DMS 273 treated with DMSO at 0.1 percent for 48 hours (cell line): ENCODE results near the gene COPS2.

Experiments
- DNase-seq: peaks from one replicate; lab custom pipeline; 2025; lab: John Stamatoyannopoulos, UW

COPS2 gene

DNA sequence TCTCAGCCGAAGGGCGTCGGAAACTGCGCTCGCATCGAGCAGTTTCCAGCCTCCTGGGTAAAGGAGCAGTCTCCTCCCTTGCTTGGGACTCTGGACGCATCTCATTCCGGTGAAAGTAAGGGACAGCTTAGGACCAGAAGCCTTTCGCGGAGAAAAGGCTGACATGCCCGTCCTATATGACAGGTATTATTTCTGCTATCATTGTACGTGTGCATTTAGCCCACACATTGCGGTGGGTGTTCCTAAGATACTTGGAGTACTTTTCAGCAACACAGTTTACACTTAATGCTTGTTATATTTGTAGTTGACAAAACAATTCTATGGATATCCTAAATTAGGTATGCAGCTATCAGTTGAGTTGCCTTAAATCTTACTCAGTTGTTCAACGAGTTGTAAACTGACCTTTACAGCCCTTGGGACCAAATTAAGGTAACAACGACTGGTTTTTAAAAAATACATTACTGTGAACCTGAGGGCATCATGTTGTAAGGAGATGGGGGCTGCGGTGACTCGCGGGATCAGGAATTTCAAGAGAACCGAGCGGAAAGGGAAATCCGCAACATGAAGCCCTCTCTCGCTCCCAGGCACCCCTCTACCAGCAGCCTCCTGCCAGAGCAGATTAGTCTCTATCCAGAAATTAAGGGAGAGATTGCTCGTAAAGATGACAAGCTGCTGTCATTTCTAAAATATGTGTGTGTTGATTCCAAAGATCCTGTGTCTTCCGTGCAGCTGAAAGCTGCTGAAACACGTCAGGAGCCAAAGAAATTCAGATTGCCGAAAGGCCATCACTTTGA, 632 bp upstream of the COPS2 start:
- DNase-seq, result no peak

DNA sequence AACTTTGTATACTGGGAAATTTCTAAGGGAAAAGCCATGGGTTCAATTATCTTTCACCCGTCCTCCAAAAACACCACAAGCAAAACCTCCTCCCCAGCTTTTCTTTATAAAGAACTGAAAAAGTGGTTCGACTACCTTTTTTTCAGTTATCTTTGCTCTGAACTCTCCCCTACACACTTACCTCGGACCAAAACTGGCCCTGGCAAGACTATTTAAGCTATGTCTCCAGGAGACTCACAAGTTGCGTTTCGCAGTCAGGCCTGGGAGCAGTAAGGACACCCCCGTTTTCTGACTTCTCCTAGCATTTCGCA, 645 bp downstream of the COPS2 start:
- DNase-seq, result no peak

DNA sequence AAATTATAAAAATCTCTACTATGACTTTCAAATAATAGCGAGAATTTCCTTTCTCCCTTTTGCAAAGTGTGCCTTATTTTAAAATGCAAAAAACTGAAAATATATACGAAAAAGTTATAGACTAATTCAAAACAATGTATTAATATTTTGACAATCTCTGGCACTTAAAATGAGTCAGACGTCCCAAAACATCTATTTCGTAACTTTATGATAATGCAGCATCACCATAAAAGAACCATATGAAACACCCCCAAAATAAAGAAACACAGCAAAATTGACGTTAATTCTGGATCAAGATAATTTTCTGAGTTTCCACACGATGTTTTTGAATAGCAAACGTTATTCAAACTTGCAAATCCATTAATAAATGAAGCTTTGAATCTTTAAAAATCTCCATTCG, 1.0 kb downstream of the COPS2 start:
- DNase-seq, result no peak

DNA sequence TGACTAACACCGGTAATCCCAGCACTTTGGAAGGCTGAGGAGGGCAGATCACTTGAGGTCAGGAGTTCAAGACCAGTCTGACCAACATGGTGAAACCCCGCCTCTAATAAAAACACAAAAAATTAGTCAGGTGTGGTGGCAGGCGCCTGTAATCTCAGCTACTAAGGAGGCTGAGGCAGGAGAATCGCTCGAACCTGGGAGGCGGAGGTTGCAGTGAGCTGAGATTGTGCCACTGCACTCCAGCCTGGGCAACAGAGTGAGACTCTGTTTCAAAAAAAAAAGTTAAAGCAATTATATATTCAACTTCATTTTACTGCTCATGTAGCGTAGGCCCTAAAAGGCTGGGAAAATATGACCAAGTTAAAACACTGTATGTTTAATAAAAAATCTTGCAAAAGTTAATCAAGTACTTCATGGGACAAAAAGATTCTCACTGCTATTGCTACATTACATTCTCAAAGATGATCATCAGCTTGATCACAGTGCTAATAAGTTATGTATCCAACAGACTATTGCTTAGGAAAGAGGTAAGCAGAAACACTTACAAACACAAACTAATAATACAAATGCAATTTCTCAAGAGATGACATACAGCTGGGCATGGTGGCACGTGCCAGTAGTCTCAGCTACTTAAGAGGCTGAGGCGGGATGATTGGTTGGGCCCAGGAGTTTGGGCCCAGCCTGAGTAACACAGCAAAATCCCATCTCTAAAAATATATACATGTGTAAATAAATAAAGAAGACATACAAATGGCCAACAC, 2.7 kb downstream of the COPS2 start:
- no peak for DNase-seq

DNA sequence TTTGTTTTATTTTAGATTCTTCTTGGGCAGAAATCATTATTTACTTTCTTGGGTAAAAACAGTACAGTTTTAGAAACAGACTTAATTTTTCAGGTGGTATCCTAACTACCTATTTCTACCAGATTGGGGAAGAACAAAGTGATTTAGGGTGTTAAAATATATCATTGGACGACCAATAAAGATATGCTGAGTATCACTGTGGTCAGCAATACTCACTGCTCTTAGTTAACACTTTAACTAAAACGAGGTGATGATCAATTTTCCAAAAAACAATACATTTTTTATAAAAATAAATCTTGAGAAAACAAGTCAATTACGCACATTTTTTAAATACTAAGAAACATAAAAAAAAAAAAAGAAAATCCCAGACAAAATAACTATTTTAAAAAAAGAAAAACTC, 3.6 kb downstream of the COPS2 start:
- DNase-seq, result no peak

DNA sequence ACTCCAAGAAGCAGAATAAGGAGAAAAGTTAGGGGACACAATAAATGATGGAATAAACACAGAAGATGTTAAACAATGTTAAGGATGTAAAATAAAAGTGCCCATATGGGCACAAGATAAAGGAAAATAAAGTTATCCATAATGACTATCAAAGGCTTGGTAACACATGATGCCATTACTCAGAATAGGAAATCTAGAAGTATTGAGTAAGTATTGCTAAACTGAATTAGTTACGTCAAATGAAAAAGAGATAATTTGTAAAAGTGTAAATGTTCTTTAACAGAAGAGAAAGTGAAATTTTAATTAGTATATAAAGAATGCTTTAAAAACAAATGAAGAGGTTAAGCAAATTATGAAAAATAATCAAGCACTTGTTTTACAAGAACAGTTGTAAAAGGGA, 6.7 kb downstream of the COPS2 start:
- no peak for DNase-seq

DNA sequence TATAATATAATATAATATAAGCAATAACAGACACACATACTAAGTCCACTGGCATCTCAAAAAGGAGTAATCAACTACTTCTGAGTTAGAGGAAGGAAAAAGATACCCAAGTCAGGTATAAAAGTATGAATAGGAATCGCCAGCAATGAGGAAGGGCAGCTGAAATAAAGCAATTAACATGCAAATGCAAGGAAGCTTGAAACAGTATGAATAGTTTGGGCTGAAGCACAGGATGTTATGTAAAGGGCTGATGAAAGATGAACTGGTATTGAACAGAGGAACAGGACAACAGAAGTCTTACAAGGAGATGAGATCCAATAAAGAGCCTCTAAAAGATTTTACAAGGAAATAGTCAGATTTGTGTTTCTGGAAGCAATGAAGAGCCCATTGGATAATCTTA, 7.1 kb downstream of the COPS2 start:
- no peak for DNase-seq

DNA sequence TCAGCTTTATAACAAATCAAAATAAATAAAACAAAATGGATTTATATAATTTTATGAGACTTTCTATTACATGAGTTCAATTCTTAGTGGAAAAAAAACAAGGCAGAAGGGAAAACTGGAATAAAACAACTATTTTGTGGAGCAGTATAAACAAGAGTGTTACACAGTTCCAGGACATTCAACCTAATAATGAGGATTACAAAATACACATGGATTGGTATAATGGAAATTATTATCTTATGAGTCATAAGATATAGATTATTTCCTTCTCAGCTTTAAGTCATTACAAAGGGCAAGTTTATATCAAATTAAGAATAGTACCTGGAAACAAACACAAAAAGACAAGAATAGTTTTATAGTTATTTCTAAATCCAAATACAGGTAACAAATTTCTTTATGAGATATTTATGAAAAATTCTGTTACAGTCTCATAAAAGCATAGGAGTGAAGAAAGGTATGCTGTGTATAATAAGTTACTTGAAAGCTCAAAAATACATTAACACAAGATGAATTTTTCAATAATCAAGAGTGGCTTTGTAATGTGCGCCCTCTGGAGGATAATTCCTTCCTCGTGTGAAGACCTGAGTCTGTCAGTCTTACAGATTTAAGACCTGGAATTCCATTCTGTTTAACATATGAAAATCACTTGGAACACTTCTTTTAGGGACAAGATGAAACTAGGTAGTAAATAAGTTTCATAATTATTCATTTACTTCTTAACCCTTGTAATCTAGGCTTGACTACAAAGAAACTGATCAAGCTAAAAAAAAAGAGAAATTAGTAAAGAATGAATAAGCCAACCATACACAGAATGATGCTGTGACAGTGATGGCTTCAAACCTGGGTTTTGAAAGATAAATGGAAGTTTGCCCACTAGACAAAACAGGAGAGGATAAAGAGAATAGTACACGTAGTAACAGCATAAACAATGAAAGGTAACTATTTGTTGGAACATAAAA, 9.5 kb downstream of the COPS2 start:
- DNase-seq, result no peak

DNA sequence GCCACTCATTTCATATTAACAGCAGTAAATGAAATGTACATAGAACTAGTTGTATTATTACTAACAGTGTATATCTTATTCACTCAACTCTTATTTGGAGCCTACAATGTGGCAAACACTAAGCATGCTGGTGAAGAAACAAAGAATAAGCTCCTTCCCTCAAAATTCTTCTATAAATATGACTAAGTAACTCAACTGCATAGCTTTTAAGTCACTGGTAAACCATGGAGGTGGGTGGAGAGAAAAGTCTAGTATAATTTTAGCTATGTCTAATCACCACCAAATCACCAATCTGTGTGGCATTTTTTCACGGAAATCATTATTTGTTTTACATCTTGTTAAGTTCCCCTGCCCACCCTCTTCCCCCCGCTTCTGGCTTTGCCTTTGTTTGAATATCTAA, 17.5 kb downstream of the COPS2 start:
- no peak for DNase-seq

DNA sequence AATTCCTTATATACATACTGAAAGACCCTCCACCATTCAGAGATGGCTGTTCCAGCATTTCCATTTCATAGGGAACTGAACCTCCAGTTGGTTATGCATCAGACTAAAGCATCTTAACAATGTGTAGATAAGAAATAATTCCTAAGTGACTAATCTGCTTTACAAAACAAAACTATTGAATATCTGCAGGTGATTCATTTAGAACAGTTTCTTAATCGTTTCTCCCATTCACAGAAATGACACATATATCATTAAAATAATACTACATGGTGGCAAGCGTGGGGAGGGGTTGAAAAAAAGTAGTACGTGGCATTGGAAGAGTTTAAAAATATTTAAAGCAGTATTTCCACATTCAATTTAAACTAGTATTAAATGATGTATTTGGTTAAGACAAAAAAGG, 19.5 kb downstream of the COPS2 start:
- DNase-seq, result no peak

DNA sequence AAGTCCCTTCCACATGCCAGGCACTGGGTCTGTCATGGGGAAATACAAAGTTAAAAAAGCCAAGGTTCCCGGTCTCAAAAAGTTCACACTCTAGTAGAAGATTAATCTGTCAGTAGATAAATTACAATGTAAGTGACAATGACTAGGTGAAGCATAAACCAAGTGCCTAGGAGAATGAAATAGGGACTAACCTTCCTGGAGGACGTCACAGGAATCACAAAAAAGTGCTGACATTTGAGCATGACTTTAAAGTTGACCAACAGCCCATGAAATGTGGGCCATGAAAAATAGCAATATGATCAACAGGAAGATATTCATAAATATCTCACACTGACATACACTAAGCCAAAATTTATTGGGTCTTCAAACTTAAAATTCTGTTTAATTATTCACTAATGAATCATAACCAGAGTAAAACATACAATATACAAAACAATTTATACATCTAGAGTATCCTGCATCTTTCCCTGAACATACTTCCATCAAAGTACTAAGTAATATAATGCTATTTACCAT, 20.0 kb downstream of the COPS2 start:
- DNase-seq, result no peak

DNA sequence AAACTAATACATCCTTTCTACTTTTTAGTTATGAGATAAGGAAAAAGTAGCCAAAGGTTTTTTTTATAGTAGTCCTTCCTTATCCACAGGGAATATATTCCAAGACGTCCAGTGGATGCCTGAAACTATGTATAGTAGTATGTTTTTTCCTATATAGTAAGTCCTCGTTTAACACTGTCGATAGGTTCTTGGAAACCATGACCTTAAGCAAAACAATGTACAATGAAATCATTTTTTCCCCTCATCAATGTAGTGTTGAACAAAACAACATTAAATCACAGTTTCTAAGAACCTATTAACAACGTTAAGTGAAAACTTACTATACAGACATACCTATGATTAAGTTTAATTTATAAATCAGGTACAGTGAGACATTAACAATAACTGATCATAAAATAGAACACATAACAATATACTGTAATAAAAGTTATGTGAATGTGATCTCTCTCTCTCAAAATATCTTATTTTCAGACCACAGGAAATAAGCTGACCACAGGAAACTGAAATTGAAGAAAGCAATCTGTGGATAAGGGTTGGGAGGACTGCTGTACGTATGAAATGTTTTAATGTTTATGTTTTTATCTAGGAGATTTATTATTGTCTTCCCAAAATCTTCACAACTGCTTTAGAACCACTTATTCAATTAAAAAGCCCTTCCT, 20.6 kb downstream of the COPS2 start:
- no peak for DNase-seq

DNA sequence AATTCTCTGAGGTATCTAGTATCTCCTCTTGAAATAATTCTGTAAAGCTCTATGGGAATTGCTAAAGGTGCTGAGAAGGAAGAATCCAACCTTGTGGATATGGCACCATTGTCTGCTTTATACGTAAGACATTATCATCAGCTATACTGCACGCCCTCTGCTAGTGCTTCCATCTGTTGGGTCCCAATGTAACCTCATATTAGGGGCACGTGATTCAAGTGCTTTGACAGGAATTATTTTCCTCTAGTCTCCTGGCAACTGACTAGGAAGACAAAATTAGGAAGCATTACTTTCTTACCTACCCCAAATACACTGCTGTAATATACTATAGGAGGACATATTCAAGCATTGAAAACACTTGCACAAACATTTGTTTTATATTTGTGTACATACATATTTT, 24.0 kb downstream of the COPS2 start:
- DNase-seq, result no peak

DNA sequence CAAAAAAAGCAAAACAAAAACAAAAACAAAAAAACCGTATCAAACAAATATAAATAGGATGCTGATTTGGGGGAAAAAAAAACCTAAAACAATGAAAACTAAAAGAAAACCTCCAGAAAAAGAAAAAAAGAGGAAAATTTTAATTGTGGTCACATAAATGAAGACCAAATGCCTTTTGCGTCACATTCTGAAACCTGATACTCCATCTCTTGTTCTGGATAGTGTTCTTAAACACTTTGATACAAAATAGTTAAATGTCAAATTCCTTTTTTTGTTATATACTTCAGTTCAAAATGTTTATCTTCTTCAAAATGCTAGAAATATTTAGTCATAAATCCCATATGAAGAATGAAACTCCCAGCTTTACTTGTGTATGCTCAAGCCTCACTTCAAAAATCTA, 31.0 kb downstream of the COPS2 start:
- no peak for DNase-seq

DNA sequence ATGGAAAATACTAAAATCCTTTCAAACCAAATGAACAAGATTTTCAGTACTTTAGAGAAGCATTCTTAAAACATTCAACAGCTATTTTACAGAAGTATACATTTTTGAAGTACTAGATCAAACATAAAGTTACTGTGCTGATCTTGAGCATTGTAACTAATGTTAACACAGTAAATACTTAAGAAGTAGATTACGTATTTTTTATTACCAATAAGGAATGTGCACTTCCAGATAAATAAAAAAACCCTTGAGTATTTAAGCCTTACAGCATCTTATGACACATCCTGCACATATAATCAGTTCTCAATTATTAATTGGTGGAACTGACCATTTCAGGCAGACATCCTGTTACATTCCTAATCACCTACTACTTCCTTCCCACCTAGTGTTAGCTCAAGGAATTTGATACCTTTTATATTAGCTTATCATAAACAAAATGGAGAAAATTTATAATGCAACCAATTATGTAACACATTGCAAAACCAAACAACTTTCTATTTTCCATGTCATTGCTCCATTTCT, 32.8 kb downstream of the COPS2 start:
- no peak for DNase-seq

DNA sequence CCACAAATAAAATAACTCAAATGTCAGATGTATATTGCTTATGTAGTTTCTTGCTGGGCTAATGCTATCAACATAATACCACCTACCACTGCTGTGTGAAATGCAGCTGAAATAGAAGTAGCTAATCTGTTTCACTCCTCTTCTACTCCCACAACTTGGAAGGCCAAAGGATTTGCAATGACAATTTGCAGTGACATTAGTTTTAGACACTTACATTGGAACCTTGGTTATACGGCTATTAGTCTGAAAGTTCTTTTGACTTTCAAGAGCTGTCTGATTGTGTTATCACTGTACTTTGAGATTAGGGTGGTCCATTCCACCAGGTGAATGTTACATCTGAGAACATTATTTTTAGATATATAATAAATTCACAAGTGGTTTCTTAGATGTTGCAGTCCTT, 33.5 kb downstream of the COPS2 start:
- DNase-seq, result no peak

DNA sequence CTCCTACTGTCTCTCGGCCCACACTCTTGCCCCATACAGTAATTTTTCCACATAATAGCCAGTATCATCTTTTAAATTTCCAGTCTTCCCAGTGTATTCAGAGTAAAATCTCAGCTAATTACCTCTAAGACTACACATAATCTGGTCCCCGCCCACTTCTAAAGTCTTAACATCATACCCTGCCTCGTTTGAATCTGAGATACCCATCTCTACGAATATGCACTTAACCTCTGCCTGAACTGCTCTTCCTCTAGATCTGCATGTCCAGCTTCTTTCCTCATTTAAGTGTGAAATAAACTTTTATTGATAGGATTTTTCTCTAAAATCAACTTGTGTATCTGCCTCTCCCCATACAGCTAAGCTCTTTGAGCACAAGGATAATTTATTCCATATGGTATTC, 34.6 kb downstream of the COPS2 start:
- DNase-seq, result no peak

DNA sequence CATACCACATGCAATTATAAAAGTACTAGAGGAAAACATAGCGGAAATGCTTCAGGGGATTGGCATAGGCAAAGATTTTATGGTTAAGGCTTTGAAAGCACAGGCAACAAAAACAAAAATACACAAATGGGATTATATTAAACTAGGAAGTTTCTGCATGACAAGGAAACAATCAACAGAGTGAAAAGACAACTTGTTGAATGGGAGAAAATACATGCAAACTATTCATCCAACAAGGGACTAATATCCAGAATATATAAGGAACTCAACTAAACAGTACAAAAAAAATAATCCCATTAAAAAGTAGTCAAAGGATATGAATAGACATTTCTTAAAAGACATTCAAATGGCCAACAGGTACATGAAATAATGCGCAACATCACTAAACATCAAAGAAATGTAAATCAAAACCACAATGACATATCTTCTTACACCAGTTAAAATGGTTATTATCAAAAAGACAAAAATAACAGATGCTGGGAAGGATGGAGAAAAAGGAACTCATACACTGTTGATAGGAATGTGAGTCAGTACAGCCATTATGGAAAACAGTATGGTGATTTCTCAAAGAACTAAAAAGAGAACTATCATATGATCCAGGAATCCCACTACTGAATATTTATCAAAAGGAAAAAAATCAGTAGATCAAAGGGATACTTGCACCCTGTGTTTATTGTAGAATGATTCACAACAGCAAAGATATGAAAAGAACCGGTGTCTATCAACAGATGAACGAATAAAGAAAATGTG, 39.1 kb downstream of the COPS2 start:
- no peak for DNase-seq

DNA sequence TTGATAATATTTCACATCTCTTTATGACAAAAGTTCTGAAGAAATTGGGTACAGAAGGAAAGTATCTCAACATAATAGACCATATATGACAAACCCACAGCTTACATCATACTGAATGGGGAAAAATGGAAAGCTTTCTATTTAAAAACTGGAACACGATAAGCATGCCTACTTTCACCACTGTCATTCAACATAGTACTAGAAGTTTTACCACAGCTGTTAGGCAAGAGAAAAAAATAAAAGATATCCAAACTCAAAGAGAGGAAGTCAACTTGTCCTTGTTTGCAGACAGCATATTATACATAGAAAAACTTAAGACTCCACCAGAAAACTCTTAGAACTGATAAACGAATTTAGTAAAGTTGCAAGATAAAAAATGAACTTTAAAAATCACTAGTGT, 40.3 kb downstream of the COPS2 start:
- no peak for DNase-seq

DNA sequence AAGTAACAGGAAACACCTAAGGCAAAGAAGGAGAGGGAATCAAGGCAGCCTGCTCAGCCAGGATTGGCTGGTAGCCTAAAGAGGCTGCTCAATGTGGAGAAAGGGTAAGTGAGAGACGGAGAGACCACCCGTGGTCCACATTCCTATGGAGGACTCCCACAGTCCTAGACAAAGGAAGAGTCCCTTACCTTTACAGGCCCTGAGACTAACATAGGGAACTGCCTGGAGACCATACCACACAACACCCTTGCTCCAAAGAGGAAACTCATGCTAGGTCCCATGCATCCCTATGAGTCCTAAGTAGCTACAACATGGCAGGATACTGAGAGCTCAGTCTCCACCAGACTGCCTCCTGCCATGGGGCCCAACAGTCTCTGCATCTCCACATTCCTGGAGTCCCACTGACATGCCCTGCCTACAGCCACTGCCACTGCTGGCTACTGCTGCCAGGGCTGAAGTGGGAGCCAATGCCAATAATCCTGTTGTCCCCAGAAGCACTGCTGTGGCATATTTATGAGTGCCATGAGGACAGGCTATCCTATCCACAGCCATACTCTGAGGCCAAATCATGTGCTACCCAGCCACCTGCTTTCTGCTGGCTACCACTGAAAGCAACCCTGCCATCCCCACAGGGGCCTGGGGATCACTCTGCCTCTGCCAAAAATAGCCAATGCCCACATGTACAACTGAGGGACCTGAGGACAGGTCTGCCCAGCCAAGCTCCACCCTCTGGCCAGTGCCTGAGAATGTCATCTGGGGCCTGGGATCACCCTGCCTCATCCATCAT, 45.0 kb downstream of the COPS2 start:
- no peak for DNase-seq
